Activated CD4-positive, CD25-positive, alpha-beta regulatory T cell treated with anti-CD3 and anti-CD28 coated beads, Interleukin-2, amount 50 U/mL, for 24 hours (primary cell): ENCODE data around the gene ACSM6.
A peak's percentile ranks its signal among the peaks of the same experiment; 100 is the strongest.
"Not testable (repeated sequence)": the region's sequence is repeated elsewhere in the genome, so short reads cannot be mapped to it uniquely, and the experiment has no call there.

Source experiments
- ATAC-seq, 2 donors: fragments of 150-1000 bp; cut with Tn5 transposase; one replicate each; pipeline ENCODE4 v1.10.0; 2021; ENCODE audit warnings: mild to moderate bottlenecking in 1 of 2, moderate library complexity in 1 of 2

Gene ACSM6

GRCh38 chr10:95193944-95194343 is at the start of gene ACSM6:
Gene ACSM6 (plus strand): TSS chr10:95194238. CDS start chr10:95194486, 248 bp downstream.
- ATAC-seq, result no peak

- ATAC-seq, result no peak
These were observed 25.3 kb upstream of the ACSM6 start for GRCh38 chr10:95168694-95169093.

GRCh38 chr10:95169522-95169921 is 24.5 kb upstream of the ACSM6 start:
- no peak for ATAC-seq

- no peak for ATAC-seq
These were observed 23.2 kb upstream of the ACSM6 start for GRCh38 chr10:95170790-95171189.

GRCh38 chr10:95171336-95171735 is 22.7 kb upstream of the ACSM6 start:
- no peak for ATAC-seq

GRCh38 chr10:95172851-95173250 is 21.2 kb upstream of the ACSM6 start:
- no peak for ATAC-seq

- no peak for ATAC-seq
These were observed 17.9 kb upstream of the ACSM6 start for GRCh38 chr10:95176101-95176500.

GRCh38 chr10:95177429-95177828 is 16.6 kb upstream of the ACSM6 start:
- ATAC-seq, result no peak

- ATAC-seq, result no peak
These were observed 15.8 kb upstream of the ACSM6 start for GRCh38 chr10:95178266-95178665.

- ATAC-seq, result no peak
These were observed 15.2 kb upstream of the ACSM6 start for GRCh38 chr10:95178797-95179196.

- no peak for ATAC-seq
These were observed 12.3 kb upstream of the ACSM6 start for GRCh38 chr10:95181726-95182125.

- ATAC-seq, result peak; percentile 82 to 86
These were observed 10.5 kb upstream of the ACSM6 start for GRCh38 chr10:95183271-95184230.

- no peak for ATAC-seq
These were observed 6.4 kb upstream of the ACSM6 start for GRCh38 chr10:95187617-95188016.

- ATAC-seq, result no peak
These were observed 5.4 kb upstream of the ACSM6 start for GRCh38 chr10:95188593-95188992.

GRCh38 chr10:95196046-95196445 is 2.0 kb downstream of the ACSM6 start:
- no peak for ATAC-seq

- ATAC-seq, result no peak
These were observed 7.7 kb downstream of the ACSM6 start for GRCh38 chr10:95201736-95202135.

- not testable (repeated sequence) for ATAC-seq
These were observed 8.8 kb downstream of the ACSM6 start for GRCh38 chr10:95202865-95203264.

- no peak for ATAC-seq
These were observed 14.8 kb downstream of the ACSM6 start for GRCh38 chr10:95208702-95209391.

- ATAC-seq, result no peak
These were observed 15.6 kb downstream of the ACSM6 start for GRCh38 chr10:95209509-95210127.

GRCh38 chr10:95211606-95212279 is 17.7 kb downstream of the ACSM6 start:
- ATAC-seq, result no peak

GRCh38 chr10:95214369-95214768 is 20.3 kb downstream of the ACSM6 start:
- ATAC-seq, result no peak

GRCh38 chr10:95214793-95215192 is 20.8 kb downstream of the ACSM6 start:
- no peak for ATAC-seq

GRCh38 chr10:95217476-95217875 is 23.4 kb downstream of the ACSM6 start:
- ATAC-seq, result no peak
